ENCODE data around the gene ME3. TPM values are rescaled to one million over a fixed set of nuclear protein-coding genes. Genes with fewer than 3 reads are reported as not detected.

ME3 gene
- total RNA-seq (2014; rRNA removed; shearing (Covaris generic)): 0.83 and 4.0 TPM in 2 replicates

DNA sequence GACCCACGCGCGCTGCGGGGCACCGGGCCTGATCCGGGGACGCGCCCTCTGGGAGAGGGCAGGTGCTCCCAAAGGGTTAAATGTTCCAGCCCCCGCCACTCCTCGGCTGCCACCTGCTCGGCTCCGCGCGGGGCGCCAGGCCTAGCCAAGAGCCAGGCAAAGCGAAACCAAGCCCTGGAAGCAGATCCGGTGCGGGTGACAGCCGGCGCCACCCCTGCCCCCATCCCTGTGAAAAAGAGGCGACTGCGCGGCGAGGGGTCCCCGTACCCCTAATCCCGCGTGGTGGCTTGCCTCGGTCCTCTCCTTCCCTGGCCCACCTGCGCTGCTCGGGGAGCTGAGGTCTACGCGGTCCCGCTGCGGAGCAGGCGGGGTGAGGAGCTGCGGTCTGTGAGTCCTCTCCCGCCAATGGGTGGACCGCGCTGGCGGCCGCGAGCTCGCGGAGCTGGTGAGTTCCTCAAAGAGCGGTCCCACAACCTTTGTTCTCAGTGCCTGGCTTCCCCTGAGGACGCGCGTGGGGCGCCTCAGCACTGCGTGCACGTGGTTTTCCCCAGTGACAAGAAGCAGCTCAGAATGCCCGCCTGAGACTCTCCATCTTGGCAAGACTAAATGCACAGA lies at the start of gene ME3:
Gene ME3, minus strand, starts transcription at position 610 of the 615 bp plus-strand sequence.
- peak; percentile 76 for DNase-seq
- H3K4me3 ChIP-seq (ENCODE audit: insufficient read depth, low read depth, low read length): peak within 1 kb of the TSS; percentile 64
- H3K36me3 ChIP-seq (replicated peaks; ENCODE audit: control insufficient read depth, insufficient read depth, low read length): no peaks in the 10 kb centered on the region
- H3K27me3 ChIP-seq (ENCODE audit: control insufficient read depth, insufficient read depth, low read length): peaks cover 31% of the 10 kb centered on the region

- no peaks in the 10 kb centered on the region for H3K27me3 ChIP-seq (ENCODE audit: control insufficient read depth, insufficient read depth, low read length)
- DNase-seq: no peak
- no peaks in the 10 kb centered on the region for H3K36me3 ChIP-seq (replicated peaks; ENCODE audit: control insufficient read depth, insufficient read depth, low read length)
- H3K4me3 ChIP-seq (ENCODE audit: insufficient read depth, low read depth, low read length): no peak overlapping the region
Measured at GRCh38 chr11:86722006-86722405, 49.6 kb upstream of the ME3 start.

DNA sequence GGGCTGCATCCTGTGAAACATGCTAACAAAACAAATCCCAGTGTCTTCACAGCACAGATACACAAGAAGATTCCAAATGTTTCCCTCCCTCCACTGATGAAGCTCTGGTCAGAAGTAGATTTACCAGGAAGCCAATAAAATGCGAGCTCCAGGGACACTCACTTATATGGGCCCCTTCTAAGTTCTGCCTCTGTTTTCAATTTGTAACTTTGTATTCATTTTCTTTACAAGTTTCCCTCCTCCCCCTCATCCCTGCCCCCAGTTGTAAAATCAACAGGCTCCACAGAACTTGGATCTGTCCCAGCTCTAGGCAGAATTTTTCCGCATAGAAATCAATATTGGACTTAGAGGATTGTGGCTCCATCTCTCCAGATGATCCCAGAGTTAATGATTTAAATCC lies 48.1 kb upstream of the ME3 start:
- no peak overlapping the region for H3K4me3 ChIP-seq (ENCODE audit: insufficient read depth, low read depth, low read length)
- no peaks in the 10 kb centered on the region for H3K27me3 ChIP-seq (ENCODE audit: control insufficient read depth, insufficient read depth, low read length)
- DNase-seq: no peak
- no peaks in the 10 kb centered on the region for H3K36me3 ChIP-seq (replicated peaks; ENCODE audit: control insufficient read depth, insufficient read depth, low read length)

GRCh38 chr11:86719781-86720463 lies 47.5 kb upstream of the ME3 start:
- Histone ChIP-seq H3K4me3 (ENCODE audit: insufficient read depth, low read depth, low read length) (no peak overlapping the region), H3K27me3 (ENCODE audit: control insufficient read depth, insufficient read depth, low read length) (no peaks in the 10 kb centered on the region), H3K36me3 (replicated peaks; ENCODE audit: control insufficient read depth, insufficient read depth, low read length) (no peaks in the 10 kb centered on the region)
- no peak for DNase-seq

GRCh38 chr11:86718999-86719398 lies 46.6 kb upstream of the ME3 start:
- no peak overlapping the region for H3K4me3 ChIP-seq (ENCODE audit: insufficient read depth, low read depth, low read length)
- DNase-seq: no peak

GRCh38 chr11:86718521-86718920 lies 46.1 kb upstream of the ME3 start:
- no peak overlapping the region for H3K4me3 ChIP-seq (ENCODE audit: insufficient read depth, low read depth, low read length)
- H3K36me3 ChIP-seq (replicated peaks; ENCODE audit: control insufficient read depth, insufficient read depth, low read length): no peaks in the 10 kb centered on the region
- no peak for DNase-seq
- H3K27me3 ChIP-seq (ENCODE audit: control insufficient read depth, insufficient read depth, low read length): no peaks in the 10 kb centered on the region

More at GRCh38 chr11:86718999-86719398, 46.6 kb upstream of the ME3 start:
- Histone ChIP-seq H3K36me3 (replicated peaks; ENCODE audit: control insufficient read depth, insufficient read depth, low read length) (no peaks in the 10 kb centered on the region), H3K27me3 (ENCODE audit: control insufficient read depth, insufficient read depth, low read length) (no peaks in the 10 kb centered on the region)

DNA sequence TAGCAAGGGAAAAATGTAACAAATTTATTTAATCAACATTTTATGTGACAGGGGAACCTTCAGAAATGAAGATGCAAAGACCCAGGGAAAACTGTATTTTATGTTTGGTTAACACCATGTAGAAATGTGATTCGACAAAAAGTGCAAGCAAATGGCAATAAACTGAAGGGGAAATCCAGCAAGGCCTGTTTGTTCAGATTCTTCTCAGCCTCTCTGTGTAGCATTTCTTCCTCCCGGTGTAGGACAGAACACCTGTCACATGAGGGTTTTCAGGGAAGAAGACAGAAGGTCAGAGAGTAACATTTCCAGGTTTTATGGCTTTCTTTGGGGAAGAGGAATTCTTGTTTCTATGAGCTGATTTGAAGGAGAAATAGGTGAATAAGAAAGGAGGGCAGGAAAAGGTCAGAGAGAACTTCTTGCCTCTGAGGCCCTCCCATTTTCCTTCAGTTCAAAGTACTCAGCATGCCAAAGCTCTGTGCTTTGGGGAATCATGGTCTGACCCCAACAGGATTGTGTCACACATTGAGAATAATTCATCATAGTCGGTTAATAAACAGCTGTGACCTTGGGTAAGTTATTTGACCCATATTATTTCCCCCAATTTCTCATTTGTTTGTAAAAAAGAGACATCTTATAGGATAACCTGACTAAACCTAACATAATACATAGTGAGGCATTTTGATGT lies 45.5 kb upstream of the ME3 start:
- no peaks in the 10 kb centered on the region for H3K36me3 ChIP-seq (replicated peaks; ENCODE audit: control insufficient read depth, insufficient read depth, low read length)
- no peak overlapping the region for H3K4me3 ChIP-seq (ENCODE audit: insufficient read depth, low read depth, low read length)
- H3K27me3 ChIP-seq (ENCODE audit: control insufficient read depth, insufficient read depth, low read length): no peaks in the 10 kb centered on the region
- DNase-seq: no peak

DNA sequence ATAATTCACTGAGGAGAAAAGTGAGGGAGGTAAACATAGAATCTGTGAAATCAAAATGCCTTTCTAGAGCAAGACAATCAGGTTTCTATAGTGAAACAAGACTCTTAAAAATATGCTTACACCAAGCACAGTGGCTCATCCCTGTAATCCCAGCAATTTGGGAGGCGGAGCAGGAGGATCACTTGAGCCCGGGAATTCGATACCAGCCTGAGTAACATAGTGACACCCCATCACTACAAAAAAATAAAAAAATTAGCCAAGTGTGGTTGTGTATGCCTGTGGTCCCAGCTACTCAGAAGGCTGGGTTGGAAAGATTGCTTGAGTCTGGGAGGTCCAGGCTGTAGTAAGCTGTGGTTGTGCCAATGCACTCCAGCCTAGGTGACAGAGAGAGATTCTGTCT lies 43.2 kb upstream of the ME3 start:
- Histone ChIP-seq H3K4me3 (ENCODE audit: insufficient read depth, low read depth, low read length) (no peak overlapping the region), H3K36me3 (replicated peaks; ENCODE audit: control insufficient read depth, insufficient read depth, low read length) (no peaks in the 10 kb centered on the region), H3K27me3 (ENCODE audit: control insufficient read depth, insufficient read depth, low read length) (no peaks in the 10 kb centered on the region)
- DNase-seq: no peak

DNA sequence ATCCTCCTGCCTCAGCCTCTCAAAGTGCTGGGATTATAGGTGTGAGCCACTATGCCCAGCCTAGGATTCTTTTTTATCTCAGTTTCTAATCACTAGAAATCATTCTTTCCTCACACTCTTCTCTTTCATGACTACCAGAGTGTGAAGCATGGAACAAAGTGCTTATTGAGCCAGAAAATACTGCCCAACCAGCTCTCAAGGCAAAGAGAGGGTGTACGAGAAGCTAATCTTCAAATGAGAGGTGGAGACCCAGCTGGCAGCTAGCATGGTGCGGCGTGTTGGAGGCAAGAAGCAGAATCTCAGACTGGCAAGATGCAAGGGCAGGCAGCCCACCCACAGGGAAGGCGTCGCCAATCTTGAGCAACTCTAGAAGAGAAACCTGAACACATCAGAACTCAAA lies 41.1 kb upstream of the ME3 start:
- no peak for DNase-seq
- H3K4me3 ChIP-seq (ENCODE audit: insufficient read depth, low read depth, low read length): no peak overlapping the region
- H3K36me3 ChIP-seq (replicated peaks; ENCODE audit: control insufficient read depth, insufficient read depth, low read length): no peaks in the 10 kb centered on the region
- no peaks in the 10 kb centered on the region for H3K27me3 ChIP-seq (ENCODE audit: control insufficient read depth, insufficient read depth, low read length)

DNA sequence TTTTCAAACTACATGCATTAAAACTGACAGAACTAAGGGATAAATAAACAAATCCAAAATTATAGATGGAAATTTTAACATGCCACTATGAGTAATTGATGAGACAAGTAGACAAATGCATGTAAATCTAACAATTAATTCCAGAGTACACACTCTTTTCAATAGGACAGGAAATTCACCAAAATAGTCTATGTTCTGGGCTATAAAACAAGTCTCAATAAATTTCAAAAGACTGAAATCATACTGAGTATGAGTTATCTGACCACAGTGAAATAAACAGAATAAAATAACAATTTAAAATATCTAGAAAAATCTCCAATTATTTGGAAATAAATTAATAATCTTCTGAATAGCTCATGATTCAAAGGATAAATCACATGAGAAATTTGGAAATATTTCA lies 38.5 kb upstream of the ME3 start:
- no peaks in the 10 kb centered on the region for H3K27me3 ChIP-seq (ENCODE audit: control insufficient read depth, insufficient read depth, low read length)
- H3K4me3 ChIP-seq (ENCODE audit: insufficient read depth, low read depth, low read length): no peak overlapping the region
- DNase-seq: no peak
- H3K36me3 ChIP-seq (replicated peaks; ENCODE audit: control insufficient read depth, insufficient read depth, low read length): no peaks in the 10 kb centered on the region

DNA sequence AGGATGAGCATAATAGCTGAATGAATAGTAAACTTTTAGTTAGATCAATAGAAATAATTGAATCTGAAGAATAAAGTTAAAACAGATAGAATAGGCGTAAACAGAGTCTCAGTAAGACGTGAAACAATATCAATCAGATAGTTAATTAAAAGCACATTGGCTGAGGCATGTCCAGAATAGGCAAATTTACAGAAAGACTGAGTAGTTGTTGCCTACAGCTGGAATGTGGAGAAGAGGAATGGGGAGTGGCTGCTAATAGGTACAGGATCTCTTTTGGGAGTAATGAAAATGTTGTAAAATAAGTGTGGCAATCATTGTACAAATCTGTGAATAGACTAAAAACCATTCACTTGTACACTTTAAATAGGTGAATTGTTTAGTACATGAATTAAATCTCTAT lies 36.3 kb upstream of the ME3 start:
- DNase-seq: no peak
- no peaks in the 10 kb centered on the region for H3K36me3 ChIP-seq (replicated peaks; ENCODE audit: control insufficient read depth, insufficient read depth, low read length)
- no peaks in the 10 kb centered on the region for H3K27me3 ChIP-seq (ENCODE audit: control insufficient read depth, insufficient read depth, low read length)
- no peak overlapping the region for H3K4me3 ChIP-seq (ENCODE audit: insufficient read depth, low read depth, low read length)

DNA sequence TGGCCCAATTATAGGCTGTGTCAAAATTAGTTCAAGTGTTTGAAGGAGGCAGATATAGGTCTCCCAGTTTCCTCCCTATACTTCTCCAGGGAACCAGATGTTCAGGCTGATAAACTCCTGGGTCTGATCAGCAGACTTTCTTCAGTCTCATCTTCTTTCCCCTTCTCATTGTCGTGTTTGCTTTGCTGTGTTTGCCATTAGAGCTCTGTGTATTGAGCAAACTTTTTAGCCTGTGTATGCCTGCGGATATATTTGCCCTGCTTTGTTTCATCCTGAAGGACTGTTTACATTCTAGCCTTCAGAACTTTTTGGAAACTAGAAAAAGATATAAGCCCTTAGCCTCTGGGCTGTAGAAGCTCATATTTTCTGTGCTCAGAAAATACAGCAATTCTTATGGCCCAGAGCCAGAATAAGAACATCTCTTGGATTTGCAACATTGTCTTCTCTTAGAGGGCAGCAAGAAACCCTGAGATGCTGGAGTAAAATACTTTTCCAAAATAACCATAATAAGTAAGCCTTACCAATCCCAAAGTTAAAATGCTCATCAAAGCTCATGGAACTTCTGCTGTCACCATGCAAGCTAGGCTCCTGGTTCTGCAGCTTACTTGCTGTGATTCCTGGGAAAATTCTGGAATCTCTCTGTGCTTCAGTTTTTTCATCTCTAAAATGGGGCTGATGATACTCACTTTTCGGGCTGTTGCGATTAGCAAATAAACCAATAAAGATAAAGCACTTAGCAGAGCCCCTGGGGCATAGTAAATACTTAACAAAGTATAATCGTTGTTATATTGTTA lies 34.1 kb upstream of the ME3 start:
- Histone ChIP-seq H3K27me3 (ENCODE audit: control insufficient read depth, insufficient read depth, low read length) (no peaks in the 10 kb centered on the region), H3K4me3 (ENCODE audit: insufficient read depth, low read depth, low read length) (no peak overlapping the region), H3K36me3 (replicated peaks; ENCODE audit: control insufficient read depth, insufficient read depth, low read length) (no peaks in the 10 kb centered on the region)
- DNase-seq: no peak

- Histone ChIP-seq H3K27me3 (ENCODE audit: control insufficient read depth, insufficient read depth, low read length) (no peaks in the 10 kb centered on the region), H3K36me3 (replicated peaks; ENCODE audit: control insufficient read depth, insufficient read depth, low read length) (no peaks in the 10 kb centered on the region), H3K4me3 (ENCODE audit: insufficient read depth, low read depth, low read length) (no peak overlapping the region)
- no peak for DNase-seq
Measured at GRCh38 chr11:86704710-86705109, 32.3 kb upstream of the ME3 start.

DNA sequence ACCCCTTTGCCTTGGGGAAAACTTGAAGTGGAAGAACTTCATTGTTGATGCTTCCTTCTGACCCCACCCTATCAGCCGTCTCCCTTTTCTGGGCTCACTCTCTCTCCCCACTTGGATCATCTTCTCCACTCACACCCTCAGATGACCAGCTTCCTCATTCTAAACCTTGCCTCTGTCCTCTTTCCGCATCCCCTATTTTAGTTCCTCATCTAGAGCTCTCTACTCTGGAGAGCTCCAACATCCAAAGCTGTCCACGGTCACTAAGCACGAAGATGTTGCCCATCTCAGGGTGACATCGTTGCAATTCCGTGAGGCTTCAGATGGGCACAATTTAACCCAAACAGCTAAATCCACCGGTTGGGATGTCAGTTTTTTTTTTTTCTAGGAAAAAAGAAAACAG lies 31.6 kb upstream of the ME3 start:
- Histone ChIP-seq H3K4me3 (ENCODE audit: insufficient read depth, low read depth, low read length) (no peak overlapping the region), H3K27me3 (ENCODE audit: control insufficient read depth, insufficient read depth, low read length) (no peaks in the 10 kb centered on the region), H3K36me3 (replicated peaks; ENCODE audit: control insufficient read depth, insufficient read depth, low read length) (no peaks in the 10 kb centered on the region)
- no peak for DNase-seq
